ENCODE measurements around the gene CLEC3B. TPM values are rescaled to one million over a fixed set of nuclear protein-coding genes. Genes with fewer than 3 reads are reported as not detected.
A peak's percentile ranks its signal among the peaks of the same experiment; 100 is the strongest.

CLEC3B gene
- polyA plus RNA-seq, 1 donor from 2014 or later, result not detected

- Mint-ChIP-seq H3K4me3 (peak overlapping the region in 1 of 4 donors; percentile 28), H3K4me1 (peaks cover 4 to 11% (median 8%) of the 10 kb centered on the region in 3 donors), H3K27me3 (no peaks in the 10 kb centered on the region), H3K9me3 (no peaks in the 10 kb centered on the region), H3K27ac (no peak overlapping the region), H3K36me3 (peaks cover 1% of the 10 kb centered on the region)
Observed at GRCh38 chr3:44995142-44995770, 30.8 kb upstream of the CLEC3B start.

GRCh38 chr3:44996556-44996969 lies 29.5 kb upstream of the CLEC3B start:
- Mint-ChIP-seq H3K27ac (no peak overlapping the region), H3K36me3 (peaks cover 3% of the 10 kb centered on the region), H3K4me3 (no peak overlapping the region), H3K27me3 (no peaks in the 10 kb centered on the region), H3K4me1 (peaks cover 4 to 8% (median 5%) of the 10 kb centered on the region in 3 donors), H3K9me3 (no peaks in the 10 kb centered on the region)

- Mint-ChIP-seq H3K27ac (no peak overlapping the region), H3K9me3 (peaks cover 0 to 2% (median 2%) of the 10 kb centered on the region in 3 donors), H3K36me3 (peaks cover 14% of the 10 kb centered on the region), H3K4me3 (no peak overlapping the region), H3K27me3 (no peaks in the 10 kb centered on the region), H3K4me1 (peaks cover 3 to 4% (median 4%) of the 10 kb centered on the region in 3 donors)
Observed at GRCh38 chr3:44999782-45000181, 26.3 kb upstream of the CLEC3B start.

- H3K36me3 Mint-ChIP-seq, result peaks cover 16% of the 10 kb centered on the region
- no peaks in the 10 kb centered on the region for H3K27me3 Mint-ChIP-seq
- H3K9me3 Mint-ChIP-seq, result peaks cover 0 to 4% (median 2%) of the 10 kb centered on the region in 3 donors
- no peak overlapping the region for H3K4me3 Mint-ChIP-seq
- no peak overlapping the region for H3K27ac Mint-ChIP-seq
- H3K4me1 Mint-ChIP-seq, result peaks cover 0 to 4% (median 4%) of the 10 kb centered on the region in 3 donors
Observed at GRCh38 chr3:45000823-45001222, 25.3 kb upstream of the CLEC3B start.

GRCh38 chr3:45001738-45002137 lies 24.4 kb upstream of the CLEC3B start:
- H3K27ac Mint-ChIP-seq, result no peak overlapping the region
- peaks cover 15% of the 10 kb centered on the region for H3K36me3 Mint-ChIP-seq
- peaks cover 0 to 2% (median 1%) of the 10 kb centered on the region in 3 donors for H3K4me1 Mint-ChIP-seq
- no peak overlapping the region for H3K4me3 Mint-ChIP-seq
- peaks cover 0 to 4% (median 2%) of the 10 kb centered on the region in 3 donors for H3K9me3 Mint-ChIP-seq
- no peaks in the 10 kb centered on the region for H3K27me3 Mint-ChIP-seq

- Mint-ChIP-seq H3K27ac (no peak overlapping the region), H3K36me3 (peaks cover 16% of the 10 kb centered on the region), H3K4me3 (no peak overlapping the region), H3K27me3 (no peaks in the 10 kb centered on the region), H3K4me1 (peaks cover 0 to 2% (median 1%) of the 10 kb centered on the region in 3 donors), H3K9me3 (peaks cover 0 to 4% (median 2%) of the 10 kb centered on the region in 3 donors)
Observed at GRCh38 chr3:45002139-45002660, 23.9 kb upstream of the CLEC3B start.

- no peak overlapping the region for H3K4me3 Mint-ChIP-seq
- H3K27ac Mint-ChIP-seq, result peak overlapping the region in 1 of 3 donors; percentile 14
- H3K4me1 Mint-ChIP-seq, result peaks cover 0 to 1% (median 0%) of the 10 kb centered on the region in 3 donors
- H3K27me3 Mint-ChIP-seq, result no peaks in the 10 kb centered on the region
- peaks cover 16% of the 10 kb centered on the region for H3K36me3 Mint-ChIP-seq
- H3K9me3 Mint-ChIP-seq, result peaks cover 0 to 4% (median 2%) of the 10 kb centered on the region in 3 donors
Observed at GRCh38 chr3:45002720-45003119, 23.4 kb upstream of the CLEC3B start.

GRCh38 chr3:45003406-45003805 lies 22.7 kb upstream of the CLEC3B start:
- H3K9me3 Mint-ChIP-seq, result peaks cover 0 to 4% (median 2%) of the 10 kb centered on the region in 3 donors
- no peak overlapping the region for H3K4me3 Mint-ChIP-seq
- H3K4me1 Mint-ChIP-seq, result peaks cover 0 to 1% (median 0%) of the 10 kb centered on the region in 3 donors
- no peak overlapping the region for H3K27ac Mint-ChIP-seq
- peaks cover 16% of the 10 kb centered on the region for H3K36me3 Mint-ChIP-seq
- no peaks in the 10 kb centered on the region for H3K27me3 Mint-ChIP-seq

- H3K27me3 Mint-ChIP-seq, result no peaks in the 10 kb centered on the region
- peaks cover 0 to 4% (median 2%) of the 10 kb centered on the region in 3 donors for H3K9me3 Mint-ChIP-seq
- H3K4me3 Mint-ChIP-seq, result no peak overlapping the region
- no peak overlapping the region for H3K27ac Mint-ChIP-seq
- peaks cover 0 to 1% (median 0%) of the 10 kb centered on the region in 3 donors for H3K4me1 Mint-ChIP-seq
- peaks cover 16% of the 10 kb centered on the region for H3K36me3 Mint-ChIP-seq
Observed at GRCh38 chr3:45003859-45004258, 22.2 kb upstream of the CLEC3B start.

GRCh38 chr3:45007091-45007490 lies 19.0 kb upstream of the CLEC3B start:
- Mint-ChIP-seq H3K27ac (peak overlapping the region in 1 of 3 donors; percentile 77), H3K9me3 (peaks cover 0 to 4% (median 2%) of the 10 kb centered on the region in 3 donors), H3K36me3 (peaks cover 15% of the 10 kb centered on the region), H3K27me3 (no peaks in the 10 kb centered on the region), H3K4me3 (no peak overlapping the region), H3K4me1 (peaks cover 5 to 14% (median 5%) of the 10 kb centered on the region in 3 donors)

- H3K4me1 Mint-ChIP-seq, result peaks cover 5 to 15% (median 6%) of the 10 kb centered on the region in 3 donors
- peaks cover 16% of the 10 kb centered on the region for H3K36me3 Mint-ChIP-seq
- H3K4me3 Mint-ChIP-seq, result no peak overlapping the region
- H3K27ac Mint-ChIP-seq, result no peak overlapping the region
- H3K27me3 Mint-ChIP-seq, result no peaks in the 10 kb centered on the region
- H3K9me3 Mint-ChIP-seq, result peaks cover 0 to 4% (median 2%) of the 10 kb centered on the region in 3 donors
Observed at GRCh38 chr3:45008117-45008516, 18.0 kb upstream of the CLEC3B start.

- H3K4me3 Mint-ChIP-seq, result no peak overlapping the region
- H3K4me1 Mint-ChIP-seq, result peaks cover 4 to 15% (median 6%) of the 10 kb centered on the region in 3 donors
- peaks cover 0 to 2% (median 0%) of the 10 kb centered on the region in 3 donors for H3K9me3 Mint-ChIP-seq
- H3K36me3 Mint-ChIP-seq, result peaks cover 10% of the 10 kb centered on the region
- H3K27ac Mint-ChIP-seq, result no peak overlapping the region
- H3K27me3 Mint-ChIP-seq, result no peaks in the 10 kb centered on the region
Observed at GRCh38 chr3:45009868-45010267, 16.2 kb upstream of the CLEC3B start.

- Mint-ChIP-seq H3K4me1 (peaks cover 4 to 15% (median 6%) of the 10 kb centered on the region in 3 donors), H3K4me3 (no peak overlapping the region), H3K27ac (no peak overlapping the region), H3K36me3 (peaks cover 9% of the 10 kb centered on the region), H3K27me3 (no peaks in the 10 kb centered on the region), H3K9me3 (no peaks in the 10 kb centered on the region)
Observed at GRCh38 chr3:45010811-45011333, 15.2 kb upstream of the CLEC3B start.

- H3K36me3 Mint-ChIP-seq, result peaks cover 12% of the 10 kb centered on the region
- H3K4me3 Mint-ChIP-seq, result no peak overlapping the region
- no peaks in the 10 kb centered on the region for H3K9me3 Mint-ChIP-seq
- peaks cover 4 to 15% (median 6%) of the 10 kb centered on the region in 3 donors for H3K4me1 Mint-ChIP-seq
- H3K27ac Mint-ChIP-seq, result no peak overlapping the region
- H3K27me3 Mint-ChIP-seq, result no peaks in the 10 kb centered on the region
Observed at GRCh38 chr3:45011756-45012508, 14.2 kb upstream of the CLEC3B start.

GRCh38 chr3:45012577-45012976 lies 13.5 kb upstream of the CLEC3B start:
- Mint-ChIP-seq H3K9me3 (no peaks in the 10 kb centered on the region), H3K27ac (no peak overlapping the region), H3K4me3 (no peak overlapping the region), H3K4me1 (peaks cover 4 to 15% (median 6%) of the 10 kb centered on the region in 3 donors), H3K27me3 (no peaks in the 10 kb centered on the region), H3K36me3 (peaks cover 11% of the 10 kb centered on the region)
